GM23338 (cell line): Measurements from ENCODE around the gene VILL.

Experiments used
- CREB1 ChIP-seq: fragments of 250-450 bp; sonication (Bioruptor Pico); IDR thresholded peaks from 2 replicates; pipeline ENCODE4 v1.5.0; 2020; ENCODE audit warnings: low read depth, mild to moderate bottlenecking, moderate library complexity
- CTCF ChIP-seq, 2 experiments: fragments of 200-600 bp in 1 of 2; sonication (generic) in 1 of 2; conservative IDR thresholded peaks; 2 replicates each; pipeline versions ENCODE4 v1.5.1 to v1.6.1; 2016 to 2017; ENCODE audit warnings: antibody characterized with exemption in 2 of 2, low read depth in 2 of 2, mild to moderate bottlenecking in 2 of 2, moderate library complexity in 1 of 2
- EZH2 ChIP-seq: fragments of 200-600 bp; sonication (generic); IDR thresholded peaks from one replicate; pipeline ENCODE4 v1.8.0; 2017; ENCODE audit warnings: antibody characterized with exemption, mild to moderate bottlenecking, low read depth; ENCODE audit not compliant: unreplicated experiment
- EZH2phosphoT487 ChIP-seq: fragments of 200-600 bp; sonication (generic); IDR thresholded peaks from one replicate; pipeline ENCODE4 v1.8.1; 2018; ENCODE audit warnings: antibody characterized with exemption; ENCODE audit not compliant: unreplicated experiment
- POLR2AphosphoS5 ChIP-seq: IDR thresholded peaks from 2 replicates; pipeline ENCODE4 v1.6.1; 2016; ENCODE audit warnings: antibody characterized with exemption, low read depth
- REST ChIP-seq: IDR thresholded peaks from one replicate; pipeline ENCODE4 v1.6.1; 2018; ENCODE audit warnings: antibody characterized with exemption; ENCODE audit not compliant: unreplicated experiment

- no peak for TF ChIP-seq CREB1 (CRISPR knock-in tag)
- TF ChIP-seq CTCF (conservative IDR thresholded peaks at IDR 0.05; ENCODE audit: low read depth in 2 of 2), result no peak
- no peak for TF ChIP-seq EZH2phosphoT487
- no peak for TF ChIP-seq POLR2AphosphoS5
- TF ChIP-seq EZH2, result no peak
- no peak for TF ChIP-seq REST
Measured at GRCh38 chr3:37969596-37970100, 20.9 kb upstream of the VILL start.
